Neural cell (in vitro differentiated cells): ENCODE measurements around the gene RIMKLB. TPM values are rescaled to one million over a fixed set of nuclear protein-coding genes. Genes with fewer than 3 reads are reported as not detected.
"Not testable (repeated sequence)": the region's sequence is repeated elsewhere in the genome, so short reads cannot be mapped to it uniquely, and the experiment has no call there.

ENCODE experiments used
- H2AFZ ChIP-seq: fragments of 200-600, 300-800 bp; sonication (generic), shearing (Covaris generic); 2 replicates; pipeline ENCODE4 v1.6.0; 2014; ENCODE audit warnings: low read depth, mild to moderate bottlenecking, antibody characterized with exemption, low read length, moderate library complexity
- H3F3A ChIP-seq: fragments of 200-600 bp; shearing (Covaris generic); 2 replicates; pipeline ENCODE4 v1.6.1; 2016; ENCODE audit warnings: mild to moderate bottlenecking, moderate library complexity, mixed read lengths, antibody characterized with exemption, low read length; ENCODE audit not compliant: insufficient read depth, poor library complexity, severe bottlenecking
- H3K27ac ChIP-seq: fragments of 200-600, 300-800 bp; sonication (generic), shearing (Covaris generic); 2 replicates; pipeline ENCODE4 v1.5.1; 2014; ENCODE audit warnings: mild to moderate bottlenecking, low read length, moderate library complexity
- H3K27me3 ChIP-seq: fragments of 300-800, 200-600 bp; sonication (generic), shearing (Covaris generic); 2 replicates; pipeline ENCODE4 v1.6.0; 2014; ENCODE audit warnings: mild to moderate bottlenecking, low read depth, low read length, moderate library complexity; ENCODE audit not compliant: insufficient read depth
- H3K36me3 ChIP-seq: fragments of 300-800, 200-600 bp; sonication (generic), shearing (Covaris generic); 2 replicates; pipeline ENCODE4 v1.5.1; 2014; ENCODE audit warnings: mild to moderate bottlenecking, antibody characterized with exemption, low read length, moderate library complexity; ENCODE audit not compliant: insufficient read depth
- H3K4me2 ChIP-seq: fragments of 300-800, 200-600 bp; sonication (generic), shearing (Covaris generic); 2 replicates; pipeline ENCODE4 v1.6.0; 2014; ENCODE audit warnings: mild to moderate bottlenecking, low read length
- H3K4me3 ChIP-seq: fragments of 300-800, 200-600 bp; sonication (generic), shearing (Covaris generic); 2 replicates; pipeline ENCODE4 v1.5.1; 2014; ENCODE audit warnings: mild to moderate bottlenecking, low read length, moderate library complexity
- H3K79me2 ChIP-seq: fragments of 200-600 bp; shearing (Covaris generic); replicated peaks from 2 replicates; pipeline ENCODE4 v1.6.0; 2014; ENCODE audit warnings: mild to moderate bottlenecking, low read length, moderate library complexity; ENCODE audit not compliant: insufficient read depth
- H3K9ac ChIP-seq: fragments of 300-800, 200-600 bp; sonication (generic), shearing (Covaris generic); 2 replicates; pipeline ENCODE4 v1.6.1; 2016; ENCODE audit warnings: mild to moderate bottlenecking, low read length, mixed read lengths
- H3K9me2 ChIP-seq: fragments of 200-600 bp; shearing (Covaris generic); 2 replicates; pipeline ENCODE4 v1.6.1; 2016; ENCODE audit warnings: mild to moderate bottlenecking, low read length, mixed read lengths; ENCODE audit not compliant: insufficient read depth
- H3K9me3 ChIP-seq: fragments of 200-600, 300-800 bp; sonication (generic), shearing (Covaris generic); 2 replicates; pipeline ENCODE4 v1.6.1; 2016; ENCODE audit warnings: mild to moderate bottlenecking, mixed run types, low read length, moderate library complexity, mixed read lengths
- H4K20me1 ChIP-seq: fragments of 200-600 bp; shearing (Covaris generic); 2 replicates; pipeline ENCODE4 v1.6.1; 2016; ENCODE audit warnings: mild to moderate bottlenecking, mixed run types; ENCODE audit not compliant: insufficient read depth
- polyA plus RNA-seq: library from polyadenylated mRNA; depleted of rRNA; stranded (reverse); fragments of >200 nt; gene quantifications from 2 replicates; pipeline ENCODE4 v1.2.3, GENCODE V29; 2014

Gene RIMKLB
- polyA plus RNA-seq, 1 donor from 2014 or later: 393 TPM

DNA sequence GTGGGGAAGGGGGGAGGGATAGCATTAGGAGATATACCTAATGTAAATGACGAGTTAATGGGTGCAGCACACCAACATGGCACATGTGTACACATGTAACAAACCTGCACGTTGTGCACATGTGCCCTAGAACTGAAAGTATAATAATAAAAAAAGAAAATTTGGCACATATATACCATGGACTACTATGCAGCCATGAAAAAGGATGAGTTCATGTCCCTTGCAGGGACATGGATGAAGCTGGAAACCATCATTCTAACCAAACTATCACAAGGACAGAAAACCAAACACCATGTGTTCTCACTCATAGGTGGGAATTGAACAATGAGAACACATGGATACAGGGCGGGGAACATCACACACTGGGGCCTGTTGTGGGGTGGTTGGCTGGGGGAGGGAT, 103.4 kb downstream of the RIMKLB start:
- not testable (repeated sequence) for H4K20me1 ChIP-seq, H3K79me2 ChIP-seq, H3K36me3 ChIP-seq, H3K9ac ChIP-seq, H3K9me2 ChIP-seq, H3K27ac ChIP-seq, H3K27me3 ChIP-seq, H3F3A ChIP-seq, H3K9me3 ChIP-seq, H2AFZ ChIP-seq, H3K4me2 ChIP-seq, H3K4me3 ChIP-seq

DNA sequence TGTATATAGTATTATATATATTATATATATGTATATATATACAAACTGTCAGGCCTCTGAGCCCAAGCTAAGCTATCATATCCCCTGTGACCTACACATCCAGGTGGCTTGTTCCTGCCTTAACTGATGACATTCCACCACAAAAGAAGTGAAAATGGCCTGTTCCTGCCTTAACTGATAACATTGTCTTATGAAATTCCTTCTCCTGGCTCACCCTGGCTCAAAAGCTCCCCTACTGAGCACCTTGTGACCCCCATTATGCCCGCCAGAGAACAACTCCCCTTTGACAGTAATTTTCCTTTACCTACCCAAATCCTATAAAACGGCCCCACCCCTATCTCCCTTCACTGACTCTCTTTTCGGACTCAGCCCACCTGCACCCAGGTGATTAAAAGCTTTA, 107.0 kb downstream of the RIMKLB start:
- H3K27ac ChIP-seq, H3K9ac ChIP-seq, H3K4me2 ChIP-seq: not testable (repeated sequence)

GRCh38 chr12:8805487-8805886, 107.7 kb downstream of the RIMKLB start:
- H3F3A ChIP-seq: not testable (repeated sequence)

More for the DNA sequence above, 107.0 kb downstream of the RIMKLB start:
- not testable (repeated sequence) for H2AFZ ChIP-seq, H3K79me2 ChIP-seq, H3K27me3 ChIP-seq, H3K4me3 ChIP-seq, H3F3A ChIP-seq, H3K9me2 ChIP-seq, H4K20me1 ChIP-seq, H3K36me3 ChIP-seq, H3K9me3 ChIP-seq

GRCh38 chr12:8807084-8807483, 109.3 kb downstream of the RIMKLB start:
- not testable (repeated sequence) for H3K27ac ChIP-seq, H3K9ac ChIP-seq, H3K4me2 ChIP-seq, H3K9me2 ChIP-seq, H3K27me3 ChIP-seq, H3K36me3 ChIP-seq, H4K20me1 ChIP-seq, H3F3A ChIP-seq, H3K4me3 ChIP-seq, H2AFZ ChIP-seq, H3K79me2 ChIP-seq, H3K9me3 ChIP-seq

More at GRCh38 chr12:8805487-8805886, 107.7 kb downstream of the RIMKLB start:
- H3K4me3 ChIP-seq, H3K9ac ChIP-seq, H3K27ac ChIP-seq, H3K9me2 ChIP-seq, H3K9me3 ChIP-seq, H3K36me3 ChIP-seq, H2AFZ ChIP-seq, H4K20me1 ChIP-seq, H3K27me3 ChIP-seq, H3K4me2 ChIP-seq, H3K79me2 ChIP-seq: not testable (repeated sequence)

- not testable (repeated sequence) for H3K27ac ChIP-seq, H3K4me3 ChIP-seq, H3K9me3 ChIP-seq, H2AFZ ChIP-seq, H3K4me2 ChIP-seq, H3K9ac ChIP-seq, H3K27me3 ChIP-seq, H4K20me1 ChIP-seq, H3K79me2 ChIP-seq, H3F3A ChIP-seq, H3K36me3 ChIP-seq, H3K9me2 ChIP-seq
These were observed 112.3 kb downstream of the RIMKLB start for GRCh38 chr12:8810112-8810511.
